Inflammatory macrophage (primary cell): ENCODE measurements around the gene RNF151.
"Not testable (repeated sequence)": the region's sequence is repeated elsewhere in the genome, so short reads cannot be mapped to it uniquely, and the experiment has no call there.

Source experiments
- DNase-seq, 2 donors: peaks; one replicate each; pipeline ENCODE4 v3.0.0-alpha.2; 2020 to 2022
- total RNA-seq, 18 experiments: gene quantifications; one replicate each; lab custom pipeline; 2026; ENCODE audit warnings: mixed read lengths in 6 of 18, inconsistent platforms in 2 of 18; lab: John Stamatoyannopoulos, UW

RNF151 gene
- 0 to 0.18 (median 0) reads per million in 18 experiments for total RNA-seq

GRCh38 chr16:1966460-1966859 lies at the start of gene RNF151:
Gene RNF151 (plus strand): TSS chr16:1966856. CDS start chr16:1966882, 26 bp downstream.
- DNase-seq, result no peak

GRCh38 chr16:1917056-1917664 lies 49.5 kb upstream of the RNF151 start:
- DNase-seq, result no peak

- DNase-seq, result no peak
These were observed 48.8 kb upstream of the RNF151 start for GRCh38 chr16:1917665-1918350.

GRCh38 chr16:1918351-1919326 lies 48.0 kb upstream of the RNF151 start, which contains the start of gene HS3ST6:
Gene HS3ST6 (minus strand): TSS chr16:1918415. CDS start chr16:1918323, 92 bp downstream.
- DNase-seq, result no peak

- no peak for DNase-seq
These were observed 47.2 kb upstream of the RNF151 start for GRCh38 chr16:1919327-1919998.

- not testable (repeated sequence) for DNase-seq
These were observed 46.5 kb upstream of the RNF151 start for GRCh38 chr16:1920122-1920521.

- no peak for DNase-seq
These were observed 45.9 kb upstream of the RNF151 start for GRCh38 chr16:1920727-1921171.

- DNase-seq, result no peak
These were observed 44.3 kb upstream of the RNF151 start for GRCh38 chr16:1922357-1922756.

GRCh38 chr16:1923299-1924034 lies 43.2 kb upstream of the RNF151 start:
- no peak for DNase-seq

GRCh38 chr16:1924095-1924494 lies 42.6 kb upstream of the RNF151 start:
- no peak for DNase-seq

GRCh38 chr16:1926271-1926670 lies 40.4 kb upstream of the RNF151 start:
- DNase-seq, result no peak

- DNase-seq, result peak; percentile 7 to 17
These were observed 37.6 kb upstream of the RNF151 start for GRCh38 chr16:1929105-1929504.

- peak; percentile 89 to 90 for DNase-seq
These were observed 36.9 kb upstream of the RNF151 start for GRCh38 chr16:1929578-1930337.

GRCh38 chr16:1930338-1930720 lies 36.3 kb upstream of the RNF151 start:
- DNase-seq, result no peak

GRCh38 chr16:1932050-1933028 lies 34.3 kb upstream of the RNF151 start:
- no peak for DNase-seq

- DNase-seq, result no peak
These were observed 33.5 kb upstream of the RNF151 start for GRCh38 chr16:1933097-1933661.

- no peak for DNase-seq
These were observed 29.6 kb upstream of the RNF151 start for GRCh38 chr16:1936945-1937479.

GRCh38 chr16:1938316-1938715 lies 28.3 kb upstream of the RNF151 start:
- peak; percentile 85 to 87 for DNase-seq

- no peak for DNase-seq
These were observed 27.7 kb upstream of the RNF151 start for GRCh38 chr16:1938910-1939309.
